IPS-15b (cell line): ENCODE measurements around the gene STK33.
A peak's percentile ranks its signal among the peaks of the same experiment; 100 is the strongest.

Experiments used
- H3K27me3 ChIP-seq: one replicate; pipeline ENCODE4 v1.6.1; 2013; ENCODE audit warnings: low read length; ENCODE audit not compliant: control insufficient read depth, insufficient read depth
- H3K36me3 ChIP-seq: one replicate; pipeline ENCODE4 v1.6.1; 2013; ENCODE audit warnings: low read length; ENCODE audit not compliant: control insufficient read depth, insufficient read depth
- H3K4me1 ChIP-seq: one replicate; pipeline ENCODE4 v1.6.1; 2013; ENCODE audit warnings: mild to moderate bottlenecking, low read length; ENCODE audit not compliant: control insufficient read depth, insufficient read depth
- H3K4me3 ChIP-seq: one replicate; pipeline ENCODE4 v1.5.1; 2013; ENCODE audit warnings: low read depth, low read length
- H3K9ac ChIP-seq: one replicate; pipeline ENCODE4 v1.6.1; 2013; ENCODE audit warnings: low read depth, mild to moderate bottlenecking, low read length
- H3K9me3 ChIP-seq: one replicate; pipeline ENCODE4 v1.6.1; 2013; ENCODE audit warnings: mild to moderate bottlenecking, low read length; ENCODE audit not compliant: control insufficient read depth, insufficient read depth

Gene STK33

DNA sequence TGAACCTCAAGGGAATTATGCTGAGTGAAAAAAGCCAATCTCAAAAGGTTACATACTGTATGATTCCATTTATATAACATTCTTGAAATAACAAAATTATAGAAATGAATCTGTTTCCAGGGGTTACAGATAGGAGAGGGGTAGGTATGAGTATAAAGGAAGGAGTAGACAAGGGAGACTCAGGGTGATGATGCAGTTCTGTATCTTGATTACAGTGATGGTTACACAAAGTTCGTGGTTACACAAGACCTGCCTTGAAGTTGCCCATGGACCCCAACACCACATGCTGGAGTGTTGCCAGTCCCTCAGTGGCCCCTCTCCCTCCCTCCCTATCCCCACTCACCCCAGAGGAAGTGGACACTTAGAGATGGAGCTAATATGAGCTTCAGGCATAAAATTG lies 20.3 kb downstream of the STK33 start:
- Histone ChIP-seq H3K9me3 (no peaks in the 10 kb centered on the region), H3K9ac (no peak overlapping the region), H3K27me3 (no peaks in the 10 kb centered on the region), H3K36me3 (no peaks in the 10 kb centered on the region), H3K4me3 (no peak overlapping the region), H3K4me1 (no peaks in the 10 kb centered on the region)

DNA sequence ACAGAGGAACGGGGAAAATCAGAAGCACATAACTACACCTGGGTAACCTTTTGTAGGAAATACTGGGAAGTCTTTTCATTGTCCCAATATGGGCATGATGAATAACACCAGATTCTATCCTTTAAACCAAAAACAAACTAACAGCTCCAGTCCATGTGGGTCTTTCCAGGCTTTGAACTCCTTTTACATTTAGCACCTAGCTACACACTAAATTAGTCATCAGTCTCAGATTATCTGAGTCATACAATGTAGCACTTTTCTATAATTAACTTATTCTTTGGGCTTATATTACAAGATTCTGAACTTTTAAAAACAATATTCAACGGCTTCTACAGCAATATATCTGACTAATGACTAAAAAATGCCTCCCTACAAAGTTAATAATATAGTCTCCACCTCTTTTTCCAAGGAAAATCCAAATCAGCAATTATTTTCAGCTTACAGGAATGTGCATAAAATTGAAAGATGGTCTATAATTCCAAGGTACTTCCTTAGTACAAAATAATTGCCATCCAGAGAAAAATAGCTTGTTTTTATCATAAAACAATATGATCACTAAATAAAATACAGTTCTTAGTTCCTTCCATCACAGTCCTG lies 26.3 kb downstream of the STK33 start:
- H3K9me3 ChIP-seq: no peaks in the 10 kb centered on the region
- H3K4me1 ChIP-seq: no peaks in the 10 kb centered on the region
- H3K9ac ChIP-seq: no peak overlapping the region
- no peaks in the 10 kb centered on the region for H3K27me3 ChIP-seq
- no peak overlapping the region for H3K4me3 ChIP-seq
- H3K36me3 ChIP-seq: no peaks in the 10 kb centered on the region

DNA sequence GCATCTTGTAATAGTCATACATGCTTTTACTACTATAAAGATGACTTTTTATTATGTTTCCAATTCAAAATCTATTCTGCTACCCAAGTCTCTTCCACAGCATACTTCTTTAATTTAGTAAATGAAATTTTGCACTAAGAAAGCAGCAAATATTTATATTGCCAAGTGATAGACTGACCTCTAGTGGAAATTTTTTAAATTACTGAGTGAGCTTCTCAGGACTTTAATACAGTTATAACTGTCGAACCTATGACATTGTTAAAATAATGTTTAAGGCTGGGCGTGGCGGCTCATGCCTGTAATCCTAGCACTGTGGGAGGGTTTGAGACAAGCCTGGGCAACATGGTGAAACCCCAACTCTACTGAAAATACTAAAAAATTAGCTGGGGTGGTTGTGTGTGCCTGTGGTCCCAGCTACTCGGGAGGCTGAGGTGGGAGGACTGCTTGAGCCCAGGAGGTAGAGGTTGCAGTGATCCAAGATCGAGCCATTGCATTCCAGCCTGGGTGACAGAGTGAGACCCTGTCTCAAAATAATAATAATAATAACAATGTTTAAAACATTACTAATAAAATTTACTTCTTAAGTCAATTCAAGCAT lies 27.3 kb downstream of the STK33 start:
- Histone ChIP-seq H3K9me3 (no peaks in the 10 kb centered on the region), H3K9ac (no peak overlapping the region), H3K27me3 (no peaks in the 10 kb centered on the region), H3K36me3 (no peaks in the 10 kb centered on the region), H3K4me3 (no peak overlapping the region), H3K4me1 (no peaks in the 10 kb centered on the region)

DNA sequence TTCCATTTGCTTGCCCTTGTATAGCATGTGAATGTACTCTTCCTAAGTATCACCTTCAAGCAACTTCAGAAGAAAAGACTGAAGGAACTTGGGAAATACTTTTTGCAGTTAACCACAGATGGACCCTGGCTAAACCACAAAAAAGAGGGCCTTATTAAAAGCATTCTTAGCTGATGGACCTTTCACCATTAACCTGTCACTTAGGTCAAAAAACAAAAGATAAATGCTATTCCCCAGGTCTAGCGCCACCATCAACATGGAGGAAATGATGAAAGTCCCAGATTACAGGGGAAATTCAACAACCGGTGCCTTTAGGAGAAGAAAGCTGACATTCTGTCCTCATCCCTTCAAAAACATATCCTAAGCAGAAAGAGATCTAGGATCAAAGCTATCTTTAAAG lies 29.5 kb downstream of the STK33 start:
- H3K27me3 ChIP-seq: no peaks in the 10 kb centered on the region
- H3K4me1 ChIP-seq: no peaks in the 10 kb centered on the region
- H3K9me3 ChIP-seq: no peaks in the 10 kb centered on the region
- no peak overlapping the region for H3K4me3 ChIP-seq
- H3K9ac ChIP-seq: no peak overlapping the region
- H3K36me3 ChIP-seq: no peaks in the 10 kb centered on the region

DNA sequence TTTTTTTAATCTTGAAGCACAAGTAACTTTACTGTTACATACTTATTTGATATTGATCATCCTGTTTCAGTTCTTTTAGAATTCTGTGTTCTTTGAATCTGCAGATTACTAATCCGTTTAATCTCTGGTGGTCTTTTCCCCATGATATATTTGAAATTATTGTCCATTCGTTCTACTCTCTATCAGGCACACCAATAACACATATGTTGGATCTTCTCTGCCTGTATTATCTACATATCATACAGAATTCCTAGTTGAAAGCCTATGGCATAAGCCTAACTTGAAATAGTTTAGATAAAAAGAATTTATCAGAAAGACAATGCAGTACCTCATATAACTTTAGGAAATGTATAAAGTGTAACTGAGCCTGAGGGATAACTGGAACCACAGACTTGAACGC lies 32.6 kb downstream of the STK33 start:
- Histone ChIP-seq H3K4me3 (no peak overlapping the region), H3K4me1 (no peaks in the 10 kb centered on the region), H3K9me3 (no peaks in the 10 kb centered on the region), H3K27me3 (no peaks in the 10 kb centered on the region), H3K9ac (no peak overlapping the region), H3K36me3 (no peaks in the 10 kb centered on the region)

DNA sequence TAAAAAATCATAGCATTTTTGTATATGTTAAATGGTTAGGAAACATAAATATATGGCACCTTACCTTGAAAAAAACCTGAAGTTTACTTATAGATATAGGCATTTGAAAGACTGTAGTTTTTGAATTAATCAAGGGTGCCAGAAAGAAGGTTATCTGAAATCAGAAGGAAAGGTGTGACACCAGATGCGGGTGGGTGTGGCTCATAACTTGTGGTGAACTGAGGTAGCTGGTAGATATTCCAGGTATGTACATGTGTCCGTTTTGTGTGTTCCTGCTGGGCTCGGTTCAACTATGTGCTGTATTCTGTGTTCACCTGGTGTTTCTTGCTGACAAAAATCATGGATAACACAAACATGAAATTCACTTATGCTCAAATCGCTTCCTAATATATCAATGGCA lies 35.6 kb downstream of the STK33 start:
- no peak overlapping the region for H3K4me3 ChIP-seq
- no peaks in the 10 kb centered on the region for H3K36me3 ChIP-seq
- no peaks in the 10 kb centered on the region for H3K9me3 ChIP-seq
- H3K4me1 ChIP-seq: no peaks in the 10 kb centered on the region
- no peak overlapping the region for H3K9ac ChIP-seq
- H3K27me3 ChIP-seq: no peaks in the 10 kb centered on the region

DNA sequence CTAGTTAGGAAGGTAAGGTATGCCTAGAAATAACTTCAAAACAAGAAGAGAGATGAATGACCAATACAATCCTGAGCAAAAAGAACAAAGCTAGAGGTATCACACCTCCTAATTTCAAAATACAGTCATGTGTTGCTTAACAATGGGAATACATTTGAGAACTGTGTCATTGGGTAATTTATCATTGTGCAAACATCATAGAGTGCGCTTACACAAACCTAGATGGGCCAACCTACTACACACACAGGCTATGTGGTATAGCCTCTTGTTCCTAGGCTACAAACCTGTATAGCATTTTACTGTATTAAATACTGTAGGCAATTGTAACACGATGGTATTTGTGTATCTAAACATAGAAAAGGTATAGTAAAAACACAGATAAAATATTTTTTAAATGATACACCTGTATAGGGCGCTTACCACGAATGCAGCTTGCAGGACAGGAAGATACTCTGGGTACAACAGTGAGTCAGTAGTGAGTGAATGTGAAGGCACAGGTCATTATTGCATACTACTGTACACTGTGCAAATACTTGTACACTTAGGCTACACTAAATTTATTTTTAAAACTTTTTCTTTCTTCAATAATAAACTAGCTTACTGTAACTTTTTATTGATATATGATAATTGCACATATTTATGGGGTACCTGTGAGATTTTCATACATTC lies 48.2 kb downstream of the STK33 start:
- Histone ChIP-seq H3K4me3 (no peak overlapping the region), H3K27me3 (no peaks in the 10 kb centered on the region)

DNA sequence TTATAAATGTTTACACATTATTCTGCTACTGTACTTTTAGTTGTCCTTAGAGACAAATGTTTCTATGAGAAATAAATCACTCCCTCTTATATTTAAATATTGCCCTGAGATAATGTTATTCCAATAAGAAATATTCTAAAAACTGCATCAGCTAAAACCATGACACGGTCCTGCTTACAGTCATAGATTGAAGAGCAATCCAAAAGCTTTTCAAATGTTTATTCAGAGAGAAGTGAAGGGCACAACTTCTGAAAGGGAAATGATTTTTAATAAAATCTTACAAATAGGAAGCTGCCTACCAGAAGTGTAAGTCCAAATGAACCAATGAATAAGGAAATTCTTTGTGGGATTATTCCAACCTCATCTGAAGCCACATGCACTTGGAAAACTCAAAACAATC lies 49.2 kb downstream of the STK33 start:
- Histone ChIP-seq H3K4me3 (no peak overlapping the region), H3K36me3 (no peaks in the 10 kb centered on the region), H3K9ac (no peak overlapping the region), H3K9me3 (no peaks in the 10 kb centered on the region), H3K4me1 (no peaks in the 10 kb centered on the region), H3K27me3 (no peaks in the 10 kb centered on the region)

More for the DNA sequence above, 48.2 kb downstream of the STK33 start:
- Histone ChIP-seq H3K4me1 (no peaks in the 10 kb centered on the region), H3K36me3 (no peaks in the 10 kb centered on the region), H3K9ac (no peak overlapping the region), H3K9me3 (no peaks in the 10 kb centered on the region)

DNA sequence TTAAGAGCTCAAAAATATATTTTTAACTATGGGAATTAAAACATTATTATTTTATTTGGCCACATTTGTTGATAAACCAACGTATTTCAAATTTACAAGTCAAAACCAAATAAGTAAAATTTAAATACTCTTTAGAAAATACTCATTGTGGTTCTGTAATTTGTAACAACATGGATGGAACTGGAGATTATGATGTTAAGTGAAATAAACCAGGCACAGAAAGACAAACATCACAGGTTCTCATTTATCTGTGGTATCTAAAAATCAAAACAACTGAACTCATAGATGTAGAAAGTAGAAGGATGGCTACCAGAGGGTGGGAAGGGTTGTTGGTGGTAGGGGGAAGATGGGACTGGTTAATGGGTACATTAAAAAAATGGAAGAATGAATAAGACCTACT lies 50.8 kb downstream of the STK33 start:
- Histone ChIP-seq H3K36me3 (no peaks in the 10 kb centered on the region), H3K9ac (no peak overlapping the region), H3K4me3 (no peak overlapping the region), H3K4me1 (no peaks in the 10 kb centered on the region), H3K9me3 (no peaks in the 10 kb centered on the region), H3K27me3 (no peaks in the 10 kb centered on the region)

DNA sequence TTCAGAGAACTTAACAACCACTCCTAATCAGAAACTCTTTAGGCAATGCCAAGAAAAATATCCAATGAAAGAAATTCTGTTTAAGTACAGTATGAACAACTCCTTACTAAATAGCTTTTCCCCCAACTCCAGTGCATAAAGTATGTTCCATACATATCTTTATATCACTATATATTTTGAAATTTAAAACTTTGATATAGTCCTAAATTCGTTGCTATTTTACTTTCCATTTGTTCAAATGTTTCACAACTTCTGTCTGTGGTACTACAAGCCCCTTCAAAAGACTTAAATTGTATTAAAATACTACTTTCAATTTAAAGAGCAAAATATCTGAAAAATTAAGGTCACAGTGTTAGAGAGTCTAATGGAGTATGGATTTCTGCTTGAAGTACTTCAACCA lies 52.6 kb downstream of the STK33 start:
- H3K9ac ChIP-seq: no peak overlapping the region
- no peaks in the 10 kb centered on the region for H3K9me3 ChIP-seq
- no peaks in the 10 kb centered on the region for H3K4me1 ChIP-seq
- H3K27me3 ChIP-seq: no peaks in the 10 kb centered on the region
- no peak overlapping the region for H3K4me3 ChIP-seq
- H3K36me3 ChIP-seq: no peaks in the 10 kb centered on the region

DNA sequence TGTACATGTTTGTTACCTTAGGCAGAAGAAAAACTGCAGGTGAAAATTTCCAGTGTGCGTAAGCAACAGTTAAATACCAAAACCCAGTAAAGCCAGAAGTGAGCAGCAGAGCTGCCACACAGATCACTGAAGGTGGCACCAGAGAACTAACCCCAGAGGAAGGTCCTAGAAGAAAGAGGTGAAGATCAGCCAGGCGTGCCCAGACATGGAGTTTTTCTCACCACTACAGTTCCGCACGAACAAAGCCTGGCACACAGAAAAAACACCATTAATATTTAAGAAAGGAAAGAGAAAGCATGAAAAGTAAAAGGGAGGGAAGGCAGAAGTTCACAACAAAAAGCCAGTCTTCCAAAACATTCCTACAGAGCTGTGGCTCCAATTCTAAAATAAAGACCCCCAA lies 60.7 kb downstream of the STK33 start:
- Histone ChIP-seq H3K36me3 (no peaks in the 10 kb centered on the region), H3K4me3 (no peak overlapping the region), H3K4me1 (peaks cover 2% of the 10 kb centered on the region), H3K9ac (peak overlapping the region; percentile 9), H3K9me3 (no peaks in the 10 kb centered on the region), H3K27me3 (no peaks in the 10 kb centered on the region)

DNA sequence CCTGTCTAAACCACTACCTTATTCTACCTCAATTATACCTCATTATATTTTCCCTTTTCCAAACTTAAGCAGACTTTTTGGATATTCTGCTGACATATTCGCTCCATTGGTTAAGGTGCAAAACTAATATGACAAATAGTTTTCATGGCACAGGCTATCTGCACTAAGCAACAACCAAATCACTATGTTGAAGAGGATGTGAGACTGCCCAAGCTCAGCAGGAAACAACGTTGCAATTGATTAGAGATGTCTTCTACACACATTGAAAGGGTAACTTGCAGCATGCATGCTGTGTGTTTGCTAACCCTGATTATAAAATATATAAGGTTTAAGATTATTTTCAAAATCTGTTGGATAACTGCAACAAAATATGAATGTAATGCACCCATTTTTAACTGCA lies 61.6 kb downstream of the STK33 start:
- H3K4me1 ChIP-seq: peaks cover 7% of the 10 kb centered on the region

More for the DNA sequence above, 61.6 kb downstream of the STK33 start:
- Histone ChIP-seq H3K4me3 (no peak overlapping the region), H3K9me3 (no peaks in the 10 kb centered on the region), H3K36me3 (no peaks in the 10 kb centered on the region), H3K27me3 (no peaks in the 10 kb centered on the region), H3K9ac (no peak overlapping the region)
